HepG2 (cell line): ENCODE data around the gene SCGB1C2. TPM values are rescaled to one million over a fixed set of nuclear protein-coding genes. Genes with fewer than 3 reads are reported as not detected.

Experiments used
- BHLHE40 ChIP-seq: IDR thresholded peaks from 2 replicates; pipeline ENCODE4 v1.6.1; 2011; ENCODE audit warnings: low read length, improper control_type of control experiment
- HOXA5 ChIP-seq: sonication (generic); formaldehyde crosslinking; IDR thresholded peaks from 2 replicates; pipeline ENCODE4 v1.4.0; 2020; ENCODE audit warnings: missing genetic modification reagents
- TEAD3 ChIP-seq: optimal IDR thresholded peaks from 2 replicates; pipeline ENCODE3; 2016; ENCODE audit warnings: borderline replicate concordance
- ZNF629 ChIP-seq: sonication (generic); formaldehyde crosslinking; conservative IDR thresholded peaks from 2 replicates; pipeline ENCODE4 v1.5.0; 2020; ENCODE audit warnings: missing genetic modification reagents
- ZNF660 ChIP-seq: sonication (generic); formaldehyde crosslinking; IDR thresholded peaks from 2 replicates; pipeline ENCODE4 v1.5.1; 2020; ENCODE audit warnings: mild to moderate bottlenecking, low read depth, missing genetic modification reagents, borderline replicate concordance
- ZNF746 ChIP-seq: sonication (generic); formaldehyde crosslinking; IDR thresholded peaks from 2 replicates; pipeline ENCODE4 v1.8.0; 2022; ENCODE audit warnings: mild to moderate bottlenecking, missing genetic modification reagents
- ZNF777 ChIP-seq: sonication (generic); formaldehyde crosslinking; IDR thresholded peaks from 2 replicates; pipeline ENCODE4 v1.4.0; 2020; ENCODE audit warnings: missing genetic modification reagents
- ZNF781 ChIP-seq: sonication (generic); formaldehyde crosslinking; IDR thresholded peaks from 2 replicates; pipeline ENCODE4 v1.5.1; 2020; ENCODE audit warnings: borderline replicate concordance, mild to moderate bottlenecking, missing genetic modification reagents; ENCODE audit errors: not compliant biosample characterization
- polyA plus RNA-seq, 8 experiments: library from polyadenylated mRNA; depleted of rRNA in 3 of 8; stranded (reverse) in 7 of 8; unstranded in 1 of 8; fragments of >200 nt; fragmentation: Illumina TruSeq in 4 of 8; extraction: Trizol in 4 of 8; gene quantifications; 2 replicates each; pipeline versions ENCODE4 v1.2.1 to v1.2.3, GENCODE V29; 2011 to 2016; ENCODE audit warnings: low read depth in 4 of 8, missing spikeins in 1 of 8, mixed read lengths in 1 of 8; ENCODE audit not compliant: insufficient read depth in 1 of 8
- total RNA-seq, 5 experiments: library from RNA; depleted of rRNA; stranded (reverse); fragments of >200 nt; fragmentation: Illumina TruSeq; extraction: Trizol; gene quantifications; 2 replicates each; pipeline ENCODE4 v1.2.3, GENCODE V29; 2016; ENCODE audit warnings: low read depth in 1 of 5
- TF ChIP-seq, protein P1 (sequence below), 2 experiments: sonication (generic) in 1 of 2; formaldehyde crosslinking in 1 of 2; IDR thresholded peaks; 2 replicates each; pipeline versions ENCODE4 v1.4.0 to v1.6.1; 2018 to 2020; ENCODE audit warnings: missing genetic modification reagents in 2 of 2, borderline replicate concordance in 1 of 2, low read depth in 1 of 2, mild to moderate bottlenecking in 1 of 2, missing biosample characterization in 1 of 2
- TF ChIP-seq, protein P2 (sequence below): IDR thresholded peaks from 2 replicates; pipeline ENCODE4 v1.6.1; 2018; ENCODE audit warnings: missing genetic modification reagents, mild to moderate bottlenecking, missing compliant biosample characterization
- TF ChIP-seq, protein P3 (sequence below): sonication (generic); formaldehyde crosslinking; IDR thresholded peaks from 2 replicates; pipeline ENCODE4 v1.4.0; 2020; ENCODE audit warnings: missing genetic modification reagents
- TF ChIP-seq, protein P4 (sequence below): sonication (generic); formaldehyde crosslinking; IDR thresholded peaks from 2 replicates; pipeline ENCODE4 v1.8.1; 2023; ENCODE audit warnings: mild to moderate bottlenecking, moderate library complexity, missing genetic modification reagents
- TF ChIP-seq, protein P5 (sequence below): sonication (generic); formaldehyde crosslinking; IDR thresholded peaks from 2 replicates; pipeline ENCODE4 v1.4.0; 2020; ENCODE audit warnings: missing genetic modification reagents, mild to moderate bottlenecking, borderline replicate concordance
- TF ChIP-seq, protein P6 (sequence below): sonication (generic); formaldehyde crosslinking; IDR thresholded peaks from 2 replicates; pipeline ENCODE4 v1.5.0; 2020; ENCODE audit warnings: mild to moderate bottlenecking, missing genetic modification reagents, moderate library complexity
- TF ChIP-seq, protein P7 (sequence below): sonication (generic); formaldehyde crosslinking; IDR thresholded peaks from 2 replicates; pipeline ENCODE4 v1.4.0; 2020; ENCODE audit warnings: mild to moderate bottlenecking, missing genetic modification reagents

The SCGB1C2 gene
- total and polyA plus RNA-seq, 2 of the 13 experiments (the other 11 are each of a cell fraction or from before 2014, with no cell fraction given): not detected

DNA sequence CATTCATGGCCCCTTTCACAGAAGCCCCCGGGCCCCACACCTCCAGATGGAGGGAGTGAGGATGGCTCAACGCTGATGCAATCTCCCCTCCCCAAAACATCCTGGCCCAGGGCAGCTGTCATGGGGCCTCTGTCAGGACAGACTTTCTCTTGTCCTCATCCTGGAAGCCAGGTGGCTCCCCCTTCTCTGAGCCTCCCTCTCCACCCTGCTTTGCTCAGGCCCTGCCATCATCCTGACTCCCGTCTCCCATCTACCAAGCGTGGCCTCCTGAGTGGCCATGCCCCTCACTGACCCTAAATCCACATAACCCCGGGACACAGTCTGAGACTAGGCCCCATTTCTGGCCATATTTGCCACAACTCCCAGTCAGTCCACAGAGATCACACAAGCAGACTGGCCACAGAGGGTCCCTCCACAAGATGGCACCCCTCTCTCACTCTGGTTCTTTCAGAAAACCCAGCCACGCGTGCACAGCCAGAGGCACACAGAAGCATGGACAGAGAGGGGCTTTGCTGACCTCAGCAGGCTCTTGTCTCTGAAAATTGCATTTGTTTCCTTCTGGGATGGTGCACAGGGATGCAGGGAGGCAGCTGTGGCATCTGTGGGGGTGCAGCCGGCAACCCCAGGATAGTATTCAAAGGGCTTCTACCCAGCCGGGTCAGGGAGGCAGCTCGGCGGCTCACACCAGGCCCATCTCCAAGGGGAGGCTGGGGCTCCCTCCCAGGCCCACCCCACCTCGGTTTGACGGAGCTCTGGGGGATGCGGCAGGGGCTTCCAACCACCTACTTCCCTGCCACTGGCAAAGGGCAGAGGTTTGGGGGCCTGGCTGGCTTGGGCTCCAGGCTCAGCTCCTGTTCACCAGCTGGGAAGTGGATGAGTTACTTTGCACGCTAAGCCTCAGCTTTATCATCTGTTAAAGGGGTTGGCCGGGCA, 27.2 kb downstream of the SCGB1C2 start (continued):
- TF ChIP-seq HOXA5 (CRISPR knock-in tag): 0 out of 2 replicates have a peak, but pooled peaks have one; percentile 26
- TF ChIP-seq ZNF777 (CRISPR knock-in tag): 0 out of 2 replicates have a peak, but pooled peaks have one; percentile 32
- 0 out of 2 replicates have a peak, but pooled peaks have one; percentile 25 for TF ChIP-seq BHLHE40
- TF ChIP-seq, protein P1, sequence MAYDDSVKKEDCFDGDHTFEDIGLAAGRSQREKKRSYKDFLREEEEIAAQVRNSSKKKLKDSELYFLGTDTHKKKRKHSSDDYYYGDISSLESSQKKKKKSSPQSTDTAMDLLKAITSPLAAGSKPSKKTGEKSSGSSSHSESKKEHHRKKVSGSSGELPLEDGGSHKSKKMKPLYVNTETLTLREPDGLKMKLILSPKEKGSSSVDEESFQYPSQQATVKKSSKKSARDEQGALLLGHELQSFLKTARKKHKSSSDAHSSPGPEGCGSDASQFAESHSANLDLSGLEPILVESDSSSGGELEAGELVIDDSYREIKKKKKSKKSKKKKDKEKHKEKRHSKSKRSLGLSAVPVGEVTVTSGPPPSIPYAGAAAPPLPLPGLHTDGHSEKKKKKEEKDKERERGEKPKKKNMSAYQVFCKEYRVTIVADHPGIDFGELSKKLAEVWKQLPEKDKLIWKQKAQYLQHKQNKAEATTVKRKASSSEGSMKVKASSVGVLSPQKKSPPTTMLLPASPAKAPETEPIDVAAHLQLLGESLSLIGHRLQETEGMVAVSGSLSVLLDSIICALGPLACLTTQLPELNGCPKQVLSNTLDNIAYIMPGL (CRISPR knock-in tag; IDR thresholded peaks at IDR 0.05; ENCODE audit: borderline replicate concordance in 1 of 2, low read depth in 1 of 2): 0 out of 4 replicates have a peak, but pooled peaks of 1 of the 2 experiments have one; percentile 35
- TF ChIP-seq, protein P2, sequence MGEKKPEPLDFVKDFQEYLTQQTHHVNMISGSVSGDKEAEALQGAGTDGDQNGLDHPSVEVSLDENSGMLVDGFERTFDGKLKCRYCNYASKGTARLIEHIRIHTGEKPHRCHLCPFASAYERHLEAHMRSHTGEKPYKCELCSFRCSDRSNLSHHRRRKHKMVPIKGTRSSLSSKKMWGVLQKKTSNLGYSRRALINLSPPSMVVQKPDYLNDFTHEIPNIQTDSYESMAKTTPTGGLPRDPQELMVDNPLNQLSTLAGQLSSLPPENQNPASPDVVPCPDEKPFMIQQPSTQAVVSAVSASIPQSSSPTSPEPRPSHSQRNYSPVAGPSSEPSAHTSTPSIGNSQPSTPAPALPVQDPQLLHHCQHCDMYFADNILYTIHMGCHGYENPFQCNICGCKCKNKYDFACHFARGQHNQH (CRISPR knock-in tag): 0 out of 2 replicates have a peak, but pooled peaks have one; percentile 23
- peak; percentile 41 for TF ChIP-seq TEAD3 (CRISPR knock-in tag)
- TF ChIP-seq, protein P3, sequence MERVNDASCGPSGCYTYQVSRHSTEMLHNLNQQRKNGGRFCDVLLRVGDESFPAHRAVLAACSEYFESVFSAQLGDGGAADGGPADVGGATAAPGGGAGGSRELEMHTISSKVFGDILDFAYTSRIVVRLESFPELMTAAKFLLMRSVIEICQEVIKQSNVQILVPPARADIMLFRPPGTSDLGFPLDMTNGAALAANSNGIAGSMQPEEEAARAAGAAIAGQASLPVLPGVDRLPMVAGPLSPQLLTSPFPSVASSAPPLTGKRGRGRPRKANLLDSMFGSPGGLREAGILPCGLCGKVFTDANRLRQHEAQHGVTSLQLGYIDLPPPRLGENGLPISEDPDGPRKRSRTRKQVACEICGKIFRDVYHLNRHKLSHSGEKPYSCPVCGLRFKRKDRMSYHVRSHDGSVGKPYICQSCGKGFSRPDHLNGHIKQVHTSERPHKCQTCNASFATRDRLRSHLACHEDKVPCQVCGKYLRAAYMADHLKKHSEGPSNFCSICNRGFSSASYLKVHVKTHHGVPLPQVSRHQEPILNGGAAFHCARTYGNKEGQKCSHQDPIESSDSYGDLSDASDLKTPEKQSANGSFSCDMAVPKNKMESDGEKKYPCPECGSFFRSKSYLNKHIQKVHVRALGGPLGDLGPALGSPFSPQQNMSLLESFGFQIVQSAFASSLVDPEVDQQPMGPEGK (CRISPR knock-in tag): 0 out of 2 replicates have a peak, but pooled peaks have one; percentile 13
- TF ChIP-seq, protein P4, sequence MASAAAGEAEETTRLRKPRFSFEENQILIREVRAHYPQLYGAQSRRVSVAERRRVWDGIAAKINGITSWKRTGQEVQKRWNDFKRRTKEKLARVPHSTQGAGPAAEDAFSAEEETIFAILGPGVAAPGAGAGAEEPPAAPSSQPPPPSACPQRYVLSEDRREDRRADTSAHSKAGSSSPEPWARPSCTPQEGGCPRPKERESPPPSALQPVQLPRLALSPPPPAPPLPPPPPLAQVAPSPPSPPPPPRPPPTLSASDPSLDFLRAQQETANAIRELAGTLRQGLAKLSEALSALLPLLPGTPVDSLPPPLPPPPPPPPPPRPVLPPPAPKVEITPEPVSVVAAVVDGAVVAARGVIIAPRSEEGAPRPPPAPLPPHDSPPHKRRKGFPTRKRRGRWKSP (CRISPR knock-in tag): no peak
- 0 out of 2 replicates have a peak, but pooled peaks have one; percentile 18 for TF ChIP-seq ZNF629 (CRISPR knock-in tag)
- no peak for TF ChIP-seq ZNF746 (CRISPR knock-in tag)
- TF ChIP-seq, protein P5, sequence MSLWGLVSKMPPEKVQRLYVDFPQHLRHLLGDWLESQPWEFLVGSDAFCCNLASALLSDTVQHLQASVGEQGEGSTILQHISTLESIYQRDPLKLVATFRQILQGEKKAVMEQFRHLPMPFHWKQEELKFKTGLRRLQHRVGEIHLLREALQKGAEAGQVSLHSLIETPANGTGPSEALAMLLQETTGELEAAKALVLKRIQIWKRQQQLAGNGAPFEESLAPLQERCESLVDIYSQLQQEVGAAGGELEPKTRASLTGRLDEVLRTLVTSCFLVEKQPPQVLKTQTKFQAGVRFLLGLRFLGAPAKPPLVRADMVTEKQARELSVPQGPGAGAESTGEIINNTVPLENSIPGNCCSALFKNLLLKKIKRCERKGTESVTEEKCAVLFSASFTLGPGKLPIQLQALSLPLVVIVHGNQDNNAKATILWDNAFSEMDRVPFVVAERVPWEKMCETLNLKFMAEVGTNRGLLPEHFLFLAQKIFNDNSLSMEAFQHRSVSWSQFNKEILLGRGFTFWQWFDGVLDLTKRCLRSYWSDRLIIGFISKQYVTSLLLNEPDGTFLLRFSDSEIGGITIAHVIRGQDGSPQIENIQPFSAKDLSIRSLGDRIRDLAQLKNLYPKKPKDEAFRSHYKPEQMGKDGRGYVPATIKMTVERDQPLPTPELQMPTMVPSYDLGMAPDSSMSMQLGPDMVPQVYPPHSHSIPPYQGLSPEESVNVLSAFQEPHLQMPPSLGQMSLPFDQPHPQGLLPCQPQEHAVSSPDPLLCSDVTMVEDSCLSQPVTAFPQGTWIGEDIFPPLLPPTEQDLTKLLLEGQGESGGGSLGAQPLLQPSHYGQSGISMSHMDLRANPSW (CRISPR knock-in tag): no peak
- TF ChIP-seq, protein P6, sequence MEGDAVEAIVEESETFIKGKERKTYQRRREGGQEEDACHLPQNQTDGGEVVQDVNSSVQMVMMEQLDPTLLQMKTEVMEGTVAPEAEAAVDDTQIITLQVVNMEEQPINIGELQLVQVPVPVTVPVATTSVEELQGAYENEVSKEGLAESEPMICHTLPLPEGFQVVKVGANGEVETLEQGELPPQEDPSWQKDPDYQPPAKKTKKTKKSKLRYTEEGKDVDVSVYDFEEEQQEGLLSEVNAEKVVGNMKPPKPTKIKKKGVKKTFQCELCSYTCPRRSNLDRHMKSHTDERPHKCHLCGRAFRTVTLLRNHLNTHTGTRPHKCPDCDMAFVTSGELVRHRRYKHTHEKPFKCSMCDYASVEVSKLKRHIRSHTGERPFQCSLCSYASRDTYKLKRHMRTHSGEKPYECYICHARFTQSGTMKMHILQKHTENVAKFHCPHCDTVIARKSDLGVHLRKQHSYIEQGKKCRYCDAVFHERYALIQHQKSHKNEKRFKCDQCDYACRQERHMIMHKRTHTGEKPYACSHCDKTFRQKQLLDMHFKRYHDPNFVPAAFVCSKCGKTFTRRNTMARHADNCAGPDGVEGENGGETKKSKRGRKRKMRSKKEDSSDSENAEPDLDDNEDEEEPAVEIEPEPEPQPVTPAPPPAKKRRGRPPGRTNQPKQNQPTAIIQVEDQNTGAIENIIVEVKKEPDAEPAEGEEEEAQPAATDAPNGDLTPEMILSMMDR (CRISPR knock-in tag): peak; percentile 89
- TF ChIP-seq, protein P7, sequence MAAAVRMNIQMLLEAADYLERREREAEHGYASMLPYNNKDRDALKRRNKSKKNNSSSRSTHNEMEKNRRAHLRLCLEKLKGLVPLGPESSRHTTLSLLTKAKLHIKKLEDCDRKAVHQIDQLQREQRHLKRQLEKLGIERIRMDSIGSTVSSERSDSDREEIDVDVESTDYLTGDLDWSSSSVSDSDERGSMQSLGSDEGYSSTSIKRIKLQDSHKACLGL: no peak
- no peak for TF ChIP-seq ZNF660 (CRISPR knock-in tag)
- TF ChIP-seq ZNF781 (CRISPR knock-in tag): no peak
